Peyer's patch (tissue), 4 donors: ENCODE measurements around the gene TSPAN7.

ENCODE experiments used
- CTCF ChIP-seq, 6 experiments: fragments of 450-650 bp in 4 of 6; fragments of 200-600 bp in 2 of 6; sonication (generic) in 1 of 6; IDR thresholded peaks; one replicate each; pipeline ENCODE4 v1.5.1; 2017 to 2019; ENCODE audit warnings: antibody characterized with exemption in 6 of 6, mild to moderate bottlenecking in 3 of 6, moderate library complexity in 1 of 6
- POLR2A ChIP-seq, 2 donors: fragments of 450-650 bp; IDR thresholded peaks; one replicate each; pipeline ENCODE4 v1.5.1; 2017; ENCODE audit warnings: antibody characterized with exemption in 2 of 2, mild to moderate bottlenecking in 2 of 2, moderate library complexity in 2 of 2

GRCh38 chrX:38732866-38733265 is 171.5 kb downstream of the TSPAN7 start:
- no peak for TF ChIP-seq CTCF (IDR thresholded peaks at IDR 0.05)
- TF ChIP-seq POLR2A (IDR thresholded peaks at IDR 0.05): no peak
